K562 (cell line): ENCODE results near the gene MUC5AC.

Experiments used
- CHD4 ChIP-seq: fragments of 200-600 bp; sonication (generic); IDR thresholded peaks from 3 replicates; pipeline ENCODE4 v1.6.1; 2012; ENCODE audit warnings: low read depth, mild to moderate bottlenecking, mixed read lengths, low read length, inconsistent platforms; ENCODE audit not compliant: insufficient read depth, insufficient replicate concordance, poor library complexity, severe bottlenecking
- CTCF ChIP-seq, 3 experiments: IDR thresholded peaks in 2 of 3; conservative IDR thresholded peaks in 1 of 3; 2 replicates each; pipeline ENCODE4 v1.5.1; 2011 to 2012; ENCODE audit warnings: low read length in 3 of 3, mild to moderate bottlenecking in 3 of 3, control low read depth in 2 of 3, improper control_type of control experiment in 1 of 3, inconsistent platforms in 1 of 3, low read depth in 1 of 3, mixed read lengths in 1 of 3, moderate library complexity in 1 of 3; ENCODE audit not compliant: insufficient read depth in 2 of 3
- E2F1 ChIP-seq: sonication (generic); formaldehyde crosslinking; IDR thresholded peaks from 2 replicates; pipeline ENCODE4 v1.8.1; 2023; ENCODE audit warnings: mild to moderate bottlenecking, missing genetic modification reagents, moderate library complexity
- FOXP1 ChIP-seq: sonication (generic); formaldehyde crosslinking; IDR thresholded peaks from 2 replicates; pipeline ENCODE4 v1.8.0; 2022; ENCODE audit warnings: mild to moderate bottlenecking, missing genetic modification reagents
- MYC ChIP-seq, 2 experiments: fragments of 250-450 bp in 1 of 2; sonication (Bioruptor Pico) in 1 of 2; IDR thresholded peaks; 2 replicates each; pipeline versions ENCODE4 v1.5.1 to v1.6.1; 2012 to 2021; ENCODE audit warnings: low read depth in 2 of 2, borderline replicate concordance in 1 of 2, improper control_type of control experiment in 1 of 2, low read length in 1 of 2, mild to moderate bottlenecking in 1 of 2, moderate library complexity in 1 of 2
- POLR2A ChIP-seq: fragments of 450-650 bp; conservative IDR thresholded peaks from 2 replicates; pipeline ENCODE4 v1.6.1; 2016
- RBM34 ChIP-seq: fragments of 200-400 bp; formaldehyde crosslinking; IDR thresholded peaks from 2 replicates; pipeline ENCODE4 v1.6.1; 2018; ENCODE audit warnings: low read length, borderline replicate concordance; ENCODE audit not compliant: insufficient read depth
- SIN3A ChIP-seq, 2 experiments: fragments of 150-350 bp in 1 of 2; IDR thresholded peaks; 2 replicates each; pipeline ENCODE4 v1.6.1; 2011 to 2016; ENCODE audit warnings: borderline replicate concordance in 2 of 2, low read depth in 2 of 2, low read length in 2 of 2, mild to moderate bottlenecking in 2 of 2, moderate library complexity in 2 of 2; ENCODE audit not compliant: control insufficient read depth in 1 of 2
- SRSF1 ChIP-seq: fragments of 200-400 bp; formaldehyde crosslinking; IDR thresholded peaks from 2 replicates; pipeline ENCODE4 v1.6.1; 2017; ENCODE audit warnings: mild to moderate bottlenecking, low read depth, low read length, moderate library complexity
- ZFP36 ChIP-seq: fragments of 150-350 bp; IDR thresholded peaks from 2 replicates; pipeline ENCODE4 v1.6.1; 2018; ENCODE audit warnings: low read length, low read depth; ENCODE audit not compliant: partially characterized antibody
- ZNF282 ChIP-seq: sonication (generic); formaldehyde crosslinking; IDR thresholded peaks from 2 replicates; pipeline ENCODE4 v1.8.1; 2023; ENCODE audit warnings: missing genetic modification reagents
- ZZZ3 ChIP-seq: fragments of 450-650 bp; IDR thresholded peaks from 2 replicates; pipeline ENCODE4 v1.6.1; 2016; ENCODE audit warnings: antibody characterized with exemption, mild to moderate bottlenecking, moderate library complexity
- TF ChIP-seq, protein P1 (sequence below): sonication (generic); formaldehyde crosslinking; IDR thresholded peaks from 2 replicates; pipeline ENCODE4 v1.4.0; 2020; ENCODE audit warnings: mild to moderate bottlenecking, missing genetic modification reagents

DNA sequence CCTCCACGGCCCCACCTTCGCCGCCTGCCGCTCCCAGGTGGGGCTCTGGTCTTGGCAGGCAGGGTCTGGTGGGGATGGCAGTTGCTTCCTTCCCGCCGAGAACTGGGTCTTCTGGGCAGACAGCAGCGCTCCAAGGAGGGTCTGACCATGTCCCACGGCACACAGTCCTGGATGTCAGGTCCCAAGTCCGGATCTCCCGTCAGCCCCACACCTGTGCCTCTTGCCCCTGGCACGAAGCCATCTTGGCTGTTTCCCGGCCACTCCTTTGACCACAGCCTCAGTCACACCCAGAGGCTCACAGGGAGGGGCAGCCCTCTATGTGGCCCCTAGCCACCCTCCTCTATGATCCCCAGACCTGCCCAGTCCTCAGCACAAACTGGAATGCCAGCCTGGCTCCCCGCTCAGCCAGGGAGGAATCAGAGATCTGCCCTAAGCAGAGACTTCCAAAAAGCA lies 79.4 kb downstream of the MUC5AC start:
- TF ChIP-seq ZFP36 (no peak), SIN3A (IDR thresholded peaks at IDR 0.05; ENCODE audit: borderline replicate concordance in 2 of 2, control insufficient read depth in 1 of 2, low read depth in 2 of 2, low read length in 2 of 2) (no peak), ZNF282 (CRISPR knock-in tag) (no peak), FOXP1 (no peak), CHD4 (no peak), ZZZ3 (no peak), POLR2A (no peak), E2F1 (no peak), CTCF (IDR thresholded peaks at IDR 0.05 in 2 of 3, conservative IDR thresholded peaks at IDR 0.05 in 1 of 3; ENCODE audit: insufficient read depth in 2 of 3, low read depth in 1 of 3, low read length in 3 of 3) (no peak), RBM34 (no peak), MYC (IDR thresholded peaks at IDR 0.05; ENCODE audit: low read depth, low read length) (no peak), MYC (CRISPR knock-in tag; IDR thresholded peaks at IDR 0.05; ENCODE audit: borderline replicate concordance, low read depth) (no peak), SRSF1 (no peak)
- TF ChIP-seq, protein P1, sequence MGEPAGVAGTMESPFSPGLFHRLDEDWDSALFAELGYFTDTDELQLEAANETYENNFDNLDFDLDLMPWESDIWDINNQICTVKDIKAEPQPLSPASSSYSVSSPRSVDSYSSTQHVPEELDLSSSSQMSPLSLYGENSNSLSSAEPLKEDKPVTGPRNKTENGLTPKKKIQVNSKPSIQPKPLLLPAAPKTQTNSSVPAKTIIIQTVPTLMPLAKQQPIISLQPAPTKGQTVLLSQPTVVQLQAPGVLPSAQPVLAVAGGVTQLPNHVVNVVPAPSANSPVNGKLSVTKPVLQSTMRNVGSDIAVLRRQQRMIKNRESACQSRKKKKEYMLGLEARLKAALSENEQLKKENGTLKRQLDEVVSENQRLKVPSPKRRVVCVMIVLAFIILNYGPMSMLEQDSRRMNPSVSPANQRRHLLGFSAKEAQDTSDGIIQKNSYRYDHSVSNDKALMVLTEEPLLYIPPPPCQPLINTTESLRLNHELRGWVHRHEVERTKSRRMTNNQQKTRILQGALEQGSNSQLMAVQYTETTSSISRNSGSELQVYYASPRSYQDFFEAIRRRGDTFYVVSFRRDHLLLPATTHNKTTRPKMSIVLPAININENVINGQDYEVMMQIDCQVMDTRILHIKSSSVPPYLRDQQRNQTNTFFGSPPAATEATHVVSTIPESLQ (CRISPR knock-in tag), result no peak
